ENCODE data around the gene RNF150.

- TF ChIP-seq CREB5 (CRISPR knock-in tag; IDR thresholded peaks at IDR 0.05; ENCODE audit: low read depth) (no peak), ARNTL (CRISPR knock-in tag; IDR thresholded peaks at IDR 0.05; ENCODE audit: borderline replicate concordance, low read depth) (no peak), RARB (CRISPR knock-in tag; IDR thresholded peaks at IDR 0.05) (no peak), ZFP30 (CRISPR knock-in tag; IDR thresholded peaks at IDR 0.05) (no peak), TCF4 (CRISPR knock-in tag; IDR thresholded peaks at IDR 0.05; ENCODE audit: borderline replicate concordance) (no peak), BACH2 (CRISPR knock-in tag; IDR thresholded peaks at IDR 0.05; ENCODE audit: borderline replicate concordance) (no peak), OSR1 (CRISPR knock-in tag; IDR thresholded peaks at IDR 0.05) (no peak), PATZ1 (CRISPR knock-in tag; IDR thresholded peaks at IDR 0.05; ENCODE audit: borderline replicate concordance) (no peak), TSHZ2 (CRISPR knock-in tag; IDR thresholded peaks at IDR 0.05) (no peak), ZC3H10 (CRISPR knock-in tag; IDR thresholded peaks at IDR 0.05) (no peak)
Measured at GRCh38 chr4:141180991-141181761, 47.9 kb upstream of the RNF150 start.

Data from SK-N-SH treated with all-trans-retinoic acid at 6 μM for 48 hours (cell line).